Effector memory CD8-positive, alpha-beta T cell (primary cell): ENCODE data around the gene SPOCD1.

ENCODE experiments used
- ATAC-seq: fragments of 150-1000 bp; cut with Tn5 transposase; replicated peaks from 2 replicates; pipeline ENCODE4 v1.10.0; 2021; ENCODE audit warnings: mild to moderate bottlenecking, moderate library complexity
- DNase-seq, 3 experiments: peaks; one replicate each; pipeline ENCODE4 v3.0.0; 2021
- H3K27ac Mint-ChIP-seq, 2 donors: one replicate each; pipeline ENCODE4 v1.8.0; 2022; ENCODE audit warnings: mild to moderate bottlenecking in 2 of 2, mixed read lengths in 2 of 2, moderate library complexity in 2 of 2
- H3K27me3 Mint-ChIP-seq, 2 donors: one replicate each; pipeline ENCODE4 v1.8.0; 2022; ENCODE audit warnings: mixed read lengths in 2 of 2
- H3K36me3 Mint-ChIP-seq: one replicate; pipeline ENCODE4 v1.8.0; 2022; ENCODE audit warnings: mild to moderate bottlenecking, moderate library complexity, mixed read lengths; ENCODE audit not compliant: insufficient read depth
- H3K4me1 Mint-ChIP-seq, 2 donors: one replicate each; pipeline ENCODE4 v1.8.0; 2022; ENCODE audit warnings: low read depth in 2 of 2, mixed read lengths in 2 of 2
- H3K4me3 Mint-ChIP-seq, 2 donors: one replicate each; pipeline ENCODE4 v1.8.0; 2022; ENCODE audit warnings: mild to moderate bottlenecking in 2 of 2, mixed read lengths in 2 of 2, moderate library complexity in 2 of 2
- H3K9me3 Mint-ChIP-seq, 2 donors: one replicate each; pipeline ENCODE4 v1.8.0; 2022; ENCODE audit warnings: mixed read lengths in 2 of 2
- total RNA-seq, 9 experiments: gene quantifications; one replicate each; lab custom pipeline; 2026; lab: John Stamatoyannopoulos, UW

The SPOCD1 gene
- total RNA-seq: 0 to 0.12 (median 0) reads per million in 9 experiments

- ATAC-seq: peak; percentile 96
- peak; percentile 74 to 76 (median 74) for DNase-seq
- no peaks in the 10 kb centered on the region for H3K9me3 Mint-ChIP-seq
- H3K36me3 Mint-ChIP-seq: peaks cover 8% of the 10 kb centered on the region
- peaks cover 6 to 11% of the 10 kb centered on the region in 2 donors for H3K4me1 Mint-ChIP-seq
- peak within 1 kb of the TSS; percentile 33 to 34 for H3K4me3 Mint-ChIP-seq
- H3K27me3 Mint-ChIP-seq: no peaks in the 10 kb centered on the region
- peak within 1 kb of the TSS; percentile 75 to 80 for H3K27ac Mint-ChIP-seq
These were observed at the start of gene SPOCD1 for GRCh38 chr1:31815752-31816500. Gene SPOCD1 (minus strand): TSS chr1:31816022. CDS start chr1:31815333, 689 bp downstream.

DNA sequence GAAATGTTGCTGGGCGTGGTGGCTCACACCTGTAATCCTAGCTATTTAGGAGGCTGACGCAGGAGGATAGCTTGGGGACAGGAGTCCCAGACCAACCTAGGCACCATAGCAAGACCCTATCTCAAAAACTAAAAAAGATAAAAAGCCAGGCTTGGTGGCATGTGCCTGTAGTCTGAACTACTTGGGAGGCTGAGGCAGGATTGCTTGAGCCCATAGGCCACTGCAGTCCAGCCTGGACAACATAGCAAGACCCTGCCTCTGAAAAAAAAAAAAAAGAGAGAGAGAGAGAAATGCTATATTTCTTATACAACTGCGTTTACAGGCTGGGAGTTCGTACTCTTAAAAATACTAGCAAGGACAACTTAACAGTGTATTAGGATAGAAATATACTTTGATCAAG lies 46.2 kb upstream of the SPOCD1 start:
- Mint-ChIP-seq H3K27me3 (no peaks in the 10 kb centered on the region), H3K4me3 (no peak overlapping the region), H3K4me1 (peaks cover 3 to 4% of the 10 kb centered on the region in 2 donors), H3K9me3 (no peaks in the 10 kb centered on the region), H3K36me3 (no peaks in the 10 kb centered on the region), H3K27ac (no peak overlapping the region)
- ATAC-seq: no peak
- DNase-seq: no peak

DNA sequence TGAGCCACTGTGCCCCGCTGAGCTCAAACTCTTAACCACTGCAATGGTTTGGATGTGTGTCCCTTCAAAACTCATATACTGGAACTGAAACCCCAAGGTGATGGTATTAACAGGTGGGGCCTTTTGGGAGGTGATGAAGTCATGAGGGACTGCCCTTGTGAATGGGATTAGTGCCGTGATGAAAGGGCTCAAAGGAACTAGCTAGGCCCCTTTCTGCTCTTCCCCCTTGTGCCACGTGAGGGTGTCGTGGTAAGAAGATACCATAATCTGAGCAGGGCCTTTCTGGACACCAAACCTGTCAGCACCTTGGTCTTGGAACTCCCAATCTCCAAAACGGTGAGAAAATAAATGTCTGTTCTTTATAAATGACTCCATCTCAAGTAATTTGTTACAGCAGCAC lies 45.5 kb upstream of the SPOCD1 start:
- H3K4me1 Mint-ChIP-seq: no peaks in the 10 kb centered on the region
- H3K36me3 Mint-ChIP-seq: no peaks in the 10 kb centered on the region
- H3K27ac Mint-ChIP-seq: no peak overlapping the region
- no peaks in the 10 kb centered on the region for H3K27me3 Mint-ChIP-seq
- no peak for DNase-seq
- ATAC-seq: no peak
- no peak overlapping the region for H3K4me3 Mint-ChIP-seq
- H3K9me3 Mint-ChIP-seq: no peaks in the 10 kb centered on the region

DNA sequence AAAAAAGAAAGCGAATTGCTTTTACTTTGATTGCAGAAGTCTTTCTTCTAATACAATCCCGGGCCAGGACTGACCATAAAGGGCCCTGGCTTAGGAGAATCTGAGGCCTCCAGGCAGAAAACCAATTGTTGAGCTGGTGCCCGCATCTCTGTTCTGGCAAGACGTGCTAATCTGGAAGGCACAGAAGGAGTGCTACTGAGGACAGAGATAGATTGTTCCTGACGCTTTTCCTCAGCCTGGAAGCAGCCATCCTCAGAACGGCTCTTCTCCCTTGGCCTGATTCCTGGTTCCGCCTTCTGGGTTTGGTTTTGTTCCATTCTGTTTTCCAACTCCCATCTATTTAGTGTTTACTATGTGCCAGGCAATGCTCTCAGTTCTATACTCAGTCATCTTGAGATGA lies 44.8 kb upstream of the SPOCD1 start:
- ATAC-seq (no peak), DNase-seq (no peak)
- H3K36me3 Mint-ChIP-seq: no peaks in the 10 kb centered on the region
- H3K27ac Mint-ChIP-seq: no peak overlapping the region
- no peaks in the 10 kb centered on the region for H3K9me3 Mint-ChIP-seq
- H3K4me1 Mint-ChIP-seq: no peaks in the 10 kb centered on the region
- no peak overlapping the region for H3K4me3 Mint-ChIP-seq
- no peaks in the 10 kb centered on the region for H3K27me3 Mint-ChIP-seq

DNA sequence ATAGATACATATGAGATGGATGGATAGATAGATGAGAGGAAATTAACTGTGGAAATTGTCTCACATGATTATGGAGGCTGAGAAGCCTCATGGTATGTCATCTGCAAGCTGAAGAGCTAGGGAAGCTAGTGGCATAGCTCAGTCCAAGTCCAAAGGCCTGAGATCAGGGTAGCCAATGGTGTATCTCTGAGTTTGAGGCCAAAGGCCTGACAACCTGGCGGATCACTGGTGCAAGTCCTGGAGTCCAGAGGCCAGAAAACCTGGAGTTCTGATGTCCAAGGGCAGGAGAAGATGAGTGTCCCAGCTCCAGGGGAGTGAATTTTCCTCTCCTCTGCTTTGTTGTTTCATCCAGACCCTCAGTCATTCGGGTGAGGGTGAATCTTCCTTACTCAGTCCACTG lies 43.9 kb upstream of the SPOCD1 start:
- no peak overlapping the region for H3K27ac Mint-ChIP-seq
- H3K4me1 Mint-ChIP-seq: no peaks in the 10 kb centered on the region
- H3K36me3 Mint-ChIP-seq: no peaks in the 10 kb centered on the region
- H3K4me3 Mint-ChIP-seq: no peak overlapping the region
- DNase-seq (no peak), ATAC-seq (no peak)
- H3K27me3 Mint-ChIP-seq: no peaks in the 10 kb centered on the region
- no peaks in the 10 kb centered on the region for H3K9me3 Mint-ChIP-seq

DNA sequence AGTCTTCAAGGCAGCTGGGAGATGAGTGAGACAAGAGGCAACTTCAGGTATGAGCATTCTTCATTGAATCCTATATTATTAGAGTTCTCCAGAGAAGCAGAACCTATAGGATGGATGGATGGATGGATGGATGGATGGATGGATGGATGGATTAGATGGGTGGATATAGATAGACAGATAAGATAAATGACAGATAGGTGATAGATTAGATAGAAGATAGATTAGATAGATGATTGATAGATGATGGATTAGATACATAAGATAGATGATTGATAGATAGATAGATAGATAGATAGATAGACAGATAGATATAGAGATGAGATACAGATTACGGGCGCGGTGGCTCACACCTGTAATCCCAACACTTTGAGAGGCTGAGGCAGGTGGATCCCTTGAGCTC lies 43.2 kb upstream of the SPOCD1 start:
- Mint-ChIP-seq H3K36me3 (no peaks in the 10 kb centered on the region), H3K4me3 (no peak overlapping the region), H3K9me3 (no peaks in the 10 kb centered on the region), H3K27me3 (no peaks in the 10 kb centered on the region), H3K27ac (peak overlapping the region in 1 of 2 donors; percentile 18), H3K4me1 (no peaks in the 10 kb centered on the region)
- ATAC-seq (no peak), DNase-seq (no peak)

DNA sequence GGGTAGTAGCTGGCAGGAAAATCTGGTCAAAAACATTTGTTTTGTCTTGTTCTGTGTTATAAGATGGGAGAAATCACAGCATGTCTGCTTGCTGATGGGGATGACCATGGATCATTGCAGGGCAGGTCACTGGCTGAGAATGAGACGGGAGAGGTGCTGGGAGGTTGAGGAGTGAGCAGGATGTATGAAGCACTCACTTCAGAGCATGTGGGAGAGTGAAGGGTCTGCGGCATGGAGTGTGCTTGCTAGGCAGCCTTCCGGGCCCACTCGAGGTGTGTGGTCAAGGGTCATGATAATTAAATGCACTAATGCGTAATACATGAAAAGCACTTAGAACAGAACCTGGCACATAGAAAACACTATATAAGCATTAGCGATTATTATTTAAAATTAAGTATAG lies 42.0 kb upstream of the SPOCD1 start:
- ATAC-seq: no peak
- no peak for DNase-seq
- Mint-ChIP-seq H3K9me3 (no peaks in the 10 kb centered on the region), H3K27me3 (no peaks in the 10 kb centered on the region), H3K4me1 (no peaks in the 10 kb centered on the region), H3K27ac (no peak overlapping the region), H3K4me3 (no peak overlapping the region), H3K36me3 (no peaks in the 10 kb centered on the region)

GRCh38 chr1:31856140-31856539 lies 40.3 kb upstream of the SPOCD1 start:
- no peak for ATAC-seq
- H3K4me3 Mint-ChIP-seq: no peak overlapping the region
- H3K4me1 Mint-ChIP-seq: no peaks in the 10 kb centered on the region
- H3K9me3 Mint-ChIP-seq: no peaks in the 10 kb centered on the region
- no peaks in the 10 kb centered on the region for H3K36me3 Mint-ChIP-seq
- DNase-seq: no peak
- no peak overlapping the region for H3K27ac Mint-ChIP-seq
- H3K27me3 Mint-ChIP-seq: no peaks in the 10 kb centered on the region

- Mint-ChIP-seq H3K4me3 (no peak overlapping the region), H3K9me3 (no peaks in the 10 kb centered on the region), H3K4me1 (no peaks in the 10 kb centered on the region), H3K27ac (no peak overlapping the region), H3K27me3 (no peaks in the 10 kb centered on the region), H3K36me3 (no peaks in the 10 kb centered on the region)
- no peak for DNase-seq
- no peak for ATAC-seq
These were observed 39.4 kb upstream of the SPOCD1 start for GRCh38 chr1:31855038-31855845.

- Mint-ChIP-seq H3K27ac (peak overlapping the region; percentile 84 to 92), H3K4me3 (peak overlapping the region; percentile 64 to 78), H3K36me3 (no peaks in the 10 kb centered on the region), H3K4me1 (peaks cover 33 to 48% of the 10 kb centered on the region in 2 donors), H3K9me3 (no peaks in the 10 kb centered on the region), H3K27me3 (no peaks in the 10 kb centered on the region)
- DNase-seq (no peak), ATAC-seq (no peak)
These were observed 33.8 kb upstream of the SPOCD1 start for GRCh38 chr1:31849653-31850052.

DNA sequence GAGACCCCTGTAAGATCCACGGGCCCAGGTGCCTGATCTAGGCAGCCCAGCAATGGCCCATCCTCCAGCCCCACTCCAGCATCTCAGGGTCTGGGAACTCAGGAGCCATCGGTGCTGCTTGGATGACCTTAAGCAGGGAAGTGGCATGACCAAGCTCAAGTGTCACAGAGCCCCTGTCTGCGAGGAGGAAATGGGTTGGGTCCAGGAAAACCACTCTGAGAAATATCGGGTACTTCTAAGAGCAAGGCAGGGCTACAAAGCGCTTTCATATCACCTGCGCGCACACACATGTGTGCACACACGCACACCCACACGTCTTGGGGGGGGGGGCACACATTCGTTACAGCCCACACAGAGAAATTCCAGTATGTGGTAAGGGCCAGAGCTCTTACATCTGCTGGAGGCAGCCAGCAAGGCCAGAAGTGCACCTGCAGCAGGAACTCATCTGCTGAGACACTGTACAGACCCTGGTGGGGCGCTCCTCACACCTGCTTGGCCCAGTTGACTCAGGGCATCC lies 32.6 kb upstream of the SPOCD1 start:
- Mint-ChIP-seq H3K27ac (peak overlapping the region; percentile 84 to 92), H3K4me1 (peaks cover 33 to 48% of the 10 kb centered on the region in 2 donors), H3K4me3 (peak overlapping the region; percentile 64 to 78), H3K9me3 (no peaks in the 10 kb centered on the region), H3K36me3 (no peaks in the 10 kb centered on the region), H3K27me3 (no peaks in the 10 kb centered on the region)
- ATAC-seq: peak; percentile 88
- DNase-seq: peak; percentile 18 to 21 (median 21)

GRCh38 chr1:31846484-31846883 lies 30.7 kb upstream of the SPOCD1 start:
- H3K4me3 Mint-ChIP-seq: no peak overlapping the region
- H3K9me3 Mint-ChIP-seq: no peaks in the 10 kb centered on the region
- H3K27ac Mint-ChIP-seq: peak overlapping the region; percentile 60 to 92
- H3K4me1 Mint-ChIP-seq: peaks cover 36 to 48% of the 10 kb centered on the region in 2 donors
- H3K36me3 Mint-ChIP-seq: no peaks in the 10 kb centered on the region
- DNase-seq (no peak), ATAC-seq (no peak)
- no peaks in the 10 kb centered on the region for H3K27me3 Mint-ChIP-seq

- DNase-seq: no peak
- ATAC-seq: no peak
- peak overlapping the region in 1 of 2 donors; percentile 22 for H3K27ac Mint-ChIP-seq
- peaks cover 23 to 32% of the 10 kb centered on the region in 2 donors for H3K4me1 Mint-ChIP-seq
- H3K36me3 Mint-ChIP-seq: no peaks in the 10 kb centered on the region
- no peaks in the 10 kb centered on the region for H3K27me3 Mint-ChIP-seq
- H3K4me3 Mint-ChIP-seq: no peak overlapping the region
- H3K9me3 Mint-ChIP-seq: no peaks in the 10 kb centered on the region
These were observed 27.7 kb upstream of the SPOCD1 start for GRCh38 chr1:31843506-31843905.
